Stimulated activated CD4-positive, alpha-beta T cell treated with anti-CD3 and anti-CD28 coated beads, Interleukin-12 subunit alpha, Interleukin-12 subunit beta, amount 100 ng/mL, for 48 hours (primary cell): ENCODE measurements around the gene KCNK10.

Experiments used
- DNase-seq, 3 donors: peaks; one replicate each; pipeline ENCODE4 v3.0.0-alpha.2; 2020; ENCODE audit warnings: low read depth in 2 of 3, low spot score in 1 of 3

KCNK10 gene

DNA sequence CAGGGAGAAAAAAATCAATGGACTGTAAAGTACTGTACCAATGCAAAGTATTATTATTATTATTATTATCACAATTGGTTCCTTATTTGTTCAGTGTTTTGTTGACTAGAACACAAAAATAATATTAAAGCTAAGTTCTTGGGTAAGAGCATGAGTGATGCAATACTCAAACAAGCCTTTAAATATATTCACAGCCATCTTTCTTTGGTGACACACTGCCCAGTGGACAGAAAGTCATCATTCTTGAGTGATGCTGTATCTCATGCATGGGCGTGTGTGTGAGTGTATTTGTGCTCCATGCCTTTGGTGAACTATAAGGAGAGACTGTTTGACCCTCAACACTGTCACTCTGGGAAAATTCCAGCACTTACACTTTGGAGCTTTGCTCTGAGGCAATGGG lies 93.6 kb downstream of the KCNK10 start:
- DNase-seq, result no peak

GRCh38 chr14:88228522-88229236 lies 94.4 kb downstream of the KCNK10 start:
- DNase-seq, result peak in 1 of 3 donors; percentile 2

- no peak for DNase-seq
Measured at GRCh38 chr14:88227693-88228092, 95.4 kb downstream of the KCNK10 start.

DNA sequence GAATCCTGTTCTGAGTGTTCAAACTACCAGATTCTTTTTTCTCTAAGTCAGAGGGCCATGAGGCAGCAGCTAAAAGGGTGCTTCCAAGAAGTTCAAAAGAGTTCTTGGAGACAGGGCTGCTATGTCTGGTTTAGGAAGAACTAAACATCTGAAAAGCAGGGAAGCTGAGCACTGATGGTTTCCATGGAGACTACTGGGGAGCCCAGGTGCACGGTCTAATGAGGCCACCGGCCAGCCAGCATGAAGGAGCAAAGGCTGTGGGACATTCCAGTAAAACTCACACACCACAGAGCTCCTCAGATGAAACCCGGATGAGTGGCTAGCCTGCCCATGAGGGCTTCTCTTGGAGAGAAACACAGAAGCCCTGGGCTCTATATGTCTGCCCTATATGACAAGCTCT lies 97.3 kb downstream of the KCNK10 start:
- no peak for DNase-seq

- DNase-seq, result no peak
Measured at GRCh38 chr14:88218119-88218915, 104.8 kb downstream of the KCNK10 start.

GRCh38 chr14:88212691-88213090 lies 110.4 kb downstream of the KCNK10 start:
- DNase-seq, result no peak

DNA sequence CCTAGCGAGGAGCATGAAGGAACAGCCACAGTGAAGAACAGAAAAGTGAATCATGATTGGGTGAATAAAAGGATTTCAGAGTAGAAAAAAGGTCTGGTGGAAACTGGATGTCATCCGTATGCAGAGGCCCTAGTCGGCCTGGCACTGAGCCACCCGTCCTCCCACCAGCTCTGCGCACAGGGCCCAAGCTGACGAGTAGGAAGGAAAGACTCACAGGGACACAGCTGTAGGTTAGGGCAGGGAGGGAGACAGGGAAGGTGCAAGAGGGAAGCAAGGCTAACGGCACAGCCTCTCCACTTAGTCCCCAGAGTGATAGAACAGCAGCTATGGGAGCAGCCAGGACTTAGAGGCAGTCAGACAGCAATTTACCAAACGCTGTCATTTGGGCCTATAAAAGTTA lies 112.6 kb downstream of the KCNK10 start:
- DNase-seq, result no peak

DNA sequence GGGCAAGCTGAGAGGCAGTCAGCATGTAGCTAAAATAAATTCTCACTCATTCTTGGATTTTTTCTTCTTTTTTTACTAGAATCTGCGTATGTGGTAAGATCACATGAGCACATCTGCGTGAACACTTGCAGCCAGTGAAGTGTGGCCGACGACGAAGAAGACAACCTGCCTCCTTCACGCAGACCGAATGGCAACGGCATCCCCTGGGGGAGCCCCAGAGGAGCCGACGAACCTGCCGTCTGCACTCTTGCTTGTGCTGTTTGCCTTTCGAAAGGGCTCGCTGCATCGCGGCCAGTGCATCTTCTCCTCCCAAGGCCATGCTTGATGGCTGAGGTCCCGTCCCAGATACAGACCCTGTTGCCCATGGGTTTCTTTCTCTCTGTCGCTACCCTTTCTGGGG lies 113.8 kb downstream of the KCNK10 start:
- no peak for DNase-seq

DNA sequence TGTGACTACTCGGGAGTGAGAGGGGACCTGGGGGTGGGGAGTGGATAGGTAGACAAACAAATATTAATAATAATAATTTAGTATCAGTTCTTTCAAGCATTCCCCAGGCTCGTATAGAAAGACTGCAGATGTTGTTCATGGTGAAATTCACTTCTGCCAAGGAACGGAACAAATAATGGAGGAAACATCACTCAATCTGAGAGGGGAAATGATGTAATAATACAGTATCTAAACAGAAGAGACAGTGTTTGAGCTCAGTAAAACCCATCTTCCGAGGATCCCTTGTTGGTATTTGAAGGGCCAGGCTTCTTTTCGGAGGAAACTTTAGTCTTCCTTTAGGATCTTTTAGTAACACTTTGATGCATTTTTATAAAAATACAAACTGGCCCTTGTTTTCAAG lies 114.2 kb downstream of the KCNK10 start:
- no peak for DNase-seq

GRCh38 chr14:88204221-88204620 lies 118.8 kb downstream of the KCNK10 start:
- DNase-seq, result no peak

GRCh38 chr14:88203291-88203690 lies 119.8 kb downstream of the KCNK10 start:
- no peak for DNase-seq

DNA sequence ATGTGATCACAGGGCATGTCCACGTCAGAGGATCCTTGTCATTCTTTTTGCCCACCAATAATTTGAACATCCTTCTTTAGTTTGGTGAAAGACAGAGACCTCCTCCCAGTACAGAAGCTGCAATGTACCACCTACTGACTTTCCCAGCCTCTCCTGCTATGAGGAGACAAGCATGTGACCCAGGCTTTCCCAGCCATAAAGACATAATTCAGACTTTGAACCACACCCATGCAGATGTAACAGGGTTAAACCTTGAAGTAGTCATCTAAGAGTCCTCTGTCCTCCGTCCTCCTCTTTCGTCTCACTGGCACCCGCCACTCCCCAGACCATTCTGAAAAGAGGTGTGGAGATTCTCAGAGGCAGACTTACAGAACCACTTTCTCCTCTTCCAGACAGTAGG lies 120.8 kb downstream of the KCNK10 start:
- DNase-seq, result no peak

DNA sequence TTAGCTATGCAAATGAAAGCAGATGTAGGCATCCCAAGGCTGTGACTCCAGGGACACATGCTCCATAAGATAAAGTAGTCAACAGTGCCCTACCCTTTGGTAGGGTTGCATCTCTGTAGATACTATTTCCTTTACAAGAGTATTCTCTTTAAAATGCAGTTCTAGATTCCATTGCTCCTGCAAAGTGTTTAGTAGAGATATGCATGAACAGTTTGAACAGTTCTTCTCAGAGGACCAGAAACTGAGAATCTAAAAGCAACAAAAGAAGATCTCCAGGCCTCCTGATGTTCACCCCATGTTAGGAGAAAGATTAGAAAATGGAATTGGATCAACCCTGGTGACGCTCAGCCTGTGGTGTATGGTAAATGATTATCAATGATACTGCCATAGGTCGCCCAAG lies 121.2 kb downstream of the KCNK10 start:
- no peak for DNase-seq

- no peak for DNase-seq
Measured at GRCh38 chr14:88199882-88200281, 123.2 kb downstream of the KCNK10 start.

- no peak for DNase-seq
Measured at GRCh38 chr14:88198446-88198845, 124.6 kb downstream of the KCNK10 start.

DNA sequence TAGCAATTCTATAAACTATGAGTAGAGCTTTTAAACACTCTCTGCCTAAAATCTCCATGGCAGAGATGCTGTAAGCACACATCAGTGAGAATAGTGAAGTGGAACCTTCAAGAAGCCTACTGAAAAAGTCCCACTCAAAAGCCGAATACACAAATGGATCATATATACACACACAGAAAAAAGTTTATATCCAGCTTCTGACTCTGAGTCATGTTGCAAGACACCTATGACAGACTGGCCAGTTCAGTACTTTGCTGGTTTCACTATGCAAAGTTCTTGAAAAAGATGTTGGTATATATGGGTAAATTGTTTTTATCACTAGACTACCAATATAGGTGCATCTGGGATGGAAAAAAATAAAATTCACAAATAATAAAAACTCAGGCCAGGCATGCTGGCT lies 126.1 kb downstream of the KCNK10 start:
- no peak for DNase-seq

DNA sequence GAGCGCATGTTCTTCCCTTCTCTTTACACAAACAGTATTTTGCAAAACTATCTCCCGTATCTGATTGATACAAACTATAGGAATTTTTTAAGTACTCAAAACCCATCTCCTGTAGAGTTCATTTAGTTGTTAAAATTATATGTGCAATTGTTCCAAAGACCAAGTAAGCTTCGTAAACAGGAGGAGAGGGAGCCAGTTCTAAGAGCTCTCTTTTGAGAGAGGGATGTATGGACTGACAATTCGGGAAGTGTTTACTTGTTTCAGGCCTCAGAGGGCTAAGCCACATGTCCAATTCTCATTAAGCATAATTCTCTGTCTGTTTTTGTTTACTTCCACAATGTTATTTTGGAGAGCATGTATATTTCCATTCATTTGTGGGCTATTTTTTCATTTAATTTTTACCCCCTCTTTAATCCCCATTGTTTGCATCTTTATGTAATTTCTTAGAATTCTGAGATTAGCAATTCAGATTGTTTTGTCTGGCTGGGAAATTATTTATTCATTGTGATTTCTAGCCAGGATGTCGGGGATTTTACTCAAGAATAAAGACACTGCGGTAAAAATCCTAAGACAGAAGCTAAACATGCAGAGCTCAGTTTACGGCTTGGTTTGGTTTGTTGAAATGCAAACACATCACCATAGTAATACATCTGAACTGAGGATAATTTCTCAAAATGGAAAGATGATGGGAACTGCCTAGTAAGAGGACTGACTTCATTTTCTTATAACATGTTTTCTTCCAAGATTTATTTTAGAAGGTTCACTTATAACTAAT lies 126.8 kb downstream of the KCNK10 start:
- DNase-seq, result no peak

DNA sequence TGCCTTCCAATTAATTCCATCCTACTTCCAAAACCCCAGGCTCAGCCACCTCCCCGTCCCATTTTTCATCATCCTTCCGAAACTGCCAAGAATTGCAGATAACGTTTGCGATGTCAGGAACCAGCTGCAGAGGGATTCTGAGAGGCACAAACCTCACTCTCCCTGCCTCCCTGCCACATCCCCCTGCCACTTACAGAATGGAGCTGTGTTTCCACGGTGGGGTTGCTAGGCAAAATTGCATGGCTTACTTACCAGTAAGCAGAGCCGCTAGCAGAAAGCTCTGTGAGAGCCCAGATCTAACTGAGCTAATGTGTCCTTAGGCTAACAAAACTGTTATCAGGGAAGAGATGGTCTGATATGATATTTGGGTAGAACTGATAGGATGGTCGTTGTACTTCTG lies 127.4 kb downstream of the KCNK10 start:
- no peak for DNase-seq

GRCh38 chr14:88194531-88194930 lies 128.5 kb downstream of the KCNK10 start:
- DNase-seq, result no peak

DNA sequence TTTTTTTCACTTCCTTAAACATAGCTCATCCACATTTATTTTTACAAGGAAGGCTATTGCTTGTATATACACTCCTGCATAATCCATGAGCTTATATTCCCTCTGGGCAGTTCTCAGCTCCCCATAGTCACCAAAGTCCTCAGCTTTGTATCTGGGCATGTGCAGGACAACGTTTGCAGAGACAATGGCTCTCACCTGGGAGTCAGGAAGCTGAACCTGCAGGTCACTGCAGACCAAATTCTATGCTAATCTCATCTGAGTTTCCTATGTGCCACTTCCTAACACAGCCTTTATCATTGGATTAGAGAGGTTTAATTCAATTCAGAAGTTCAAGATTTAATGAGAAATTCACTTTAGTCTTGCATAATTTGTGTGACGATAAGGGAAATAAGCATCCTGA lies 131.5 kb downstream of the KCNK10 start:
- DNase-seq, result no peak

DNA sequence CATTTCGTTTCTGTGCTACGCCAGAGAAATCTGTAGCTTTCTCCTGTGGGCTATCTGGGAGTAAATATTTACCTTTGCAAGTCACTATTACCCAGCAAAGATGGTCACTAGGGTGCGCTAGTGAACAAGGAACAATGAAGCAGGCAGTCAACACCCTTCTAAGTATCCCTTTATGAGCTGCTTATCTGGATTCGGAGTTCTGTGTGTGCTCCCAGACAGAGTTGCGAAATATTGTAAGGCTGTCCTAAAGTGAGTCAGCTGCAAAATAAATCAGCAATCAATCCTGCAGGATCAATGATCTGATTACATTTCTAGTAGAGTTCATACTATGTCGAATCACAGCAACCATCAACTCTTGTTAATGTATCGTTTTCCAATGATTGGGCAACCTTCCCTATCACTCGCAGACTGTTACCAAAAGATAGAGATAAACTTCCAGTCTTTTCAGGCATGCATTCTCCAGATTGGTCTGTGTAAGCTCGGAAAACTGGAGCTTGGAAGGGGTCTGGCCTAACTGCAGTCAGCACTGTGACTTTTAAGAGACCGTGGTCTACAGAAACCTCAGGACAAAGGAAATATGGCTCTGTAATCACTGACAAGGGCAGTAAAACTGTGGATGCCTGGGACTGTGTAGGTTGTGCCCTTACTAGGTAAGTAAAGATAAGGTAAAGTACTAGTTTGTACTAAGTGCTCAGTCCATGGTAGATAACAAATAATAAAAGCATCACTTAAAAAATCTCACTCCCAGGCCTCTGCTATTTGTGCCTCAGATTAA lies 133.5 kb downstream of the KCNK10 start:
- DNase-seq, result peak; percentile 18 to 70 (median 45)
